Stimulated activated CD4-positive, alpha-beta T cell treated with anti-CD3 and anti-CD28 coated beads, Interleukin-1b, Interleukin-23, amount 100 ng/mL, for 4 hours (primary cell): ENCODE data around the gene EIF6.

Experiments
- DNase-seq, 2 donors: peaks; one replicate each; pipeline ENCODE4 v3.0.0-alpha.2; 2020; ENCODE audit warnings: low read depth in 2 of 2

Gene EIF6

DNA sequence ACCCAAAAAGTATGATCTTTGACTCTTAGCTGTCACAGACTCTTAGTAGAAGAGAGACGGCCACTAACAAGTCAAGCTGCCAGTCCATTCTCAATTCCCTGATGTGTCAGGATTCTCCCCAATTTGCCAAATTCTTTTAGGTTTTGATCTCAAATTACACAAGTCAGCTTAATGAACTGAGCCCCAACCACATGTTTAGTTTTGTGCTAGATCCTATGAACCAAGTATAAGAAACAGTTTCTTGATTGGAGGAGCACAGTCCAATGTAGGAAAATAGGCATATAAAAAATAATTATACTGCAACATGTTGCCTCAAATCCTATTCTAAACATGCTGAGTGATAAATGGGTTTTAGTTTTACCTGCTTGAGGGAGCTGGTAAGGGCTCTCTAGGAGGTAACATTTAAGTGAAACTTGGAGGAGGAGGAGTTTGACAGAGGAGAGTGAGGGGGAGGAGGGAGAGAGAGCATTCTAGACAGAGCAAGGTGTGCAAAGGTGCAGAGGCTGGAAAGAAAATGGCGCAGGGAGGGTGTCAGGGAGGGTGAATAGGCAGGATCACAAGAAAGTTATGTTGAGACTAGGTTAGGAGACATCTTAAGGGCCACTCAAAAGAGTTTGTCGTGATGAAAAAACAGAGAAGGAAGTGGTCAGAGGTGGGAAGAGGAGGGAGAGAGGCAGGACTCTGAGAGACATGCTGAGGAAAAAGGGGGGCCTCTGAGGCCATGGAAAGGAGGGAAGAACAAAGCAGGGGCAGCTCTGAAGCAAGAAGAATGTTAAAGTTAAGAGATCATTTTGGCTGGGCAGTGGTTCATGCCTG lies 30.5 kb upstream of the EIF6 start:
- DNase-seq: no peak

DNA sequence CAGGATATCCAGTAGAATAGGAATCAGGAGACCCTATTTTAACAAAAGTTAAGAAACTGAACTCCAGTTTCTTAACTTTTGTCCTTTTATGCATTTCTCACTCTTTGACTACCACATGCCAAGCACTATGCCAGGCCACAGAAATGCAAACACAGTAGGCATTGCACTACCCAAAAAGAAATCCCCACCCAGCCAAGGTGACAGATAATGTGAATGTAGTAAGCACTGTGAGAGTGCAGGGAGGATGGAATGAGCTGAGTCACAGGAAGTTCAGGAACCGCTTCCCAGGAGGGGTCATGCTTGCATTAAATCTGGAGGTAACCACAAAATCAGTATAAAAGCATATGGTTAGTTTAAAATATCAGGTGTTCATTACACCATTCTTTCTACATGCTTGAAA lies 27.7 kb upstream of the EIF6 start:
- DNase-seq: no peak

DNA sequence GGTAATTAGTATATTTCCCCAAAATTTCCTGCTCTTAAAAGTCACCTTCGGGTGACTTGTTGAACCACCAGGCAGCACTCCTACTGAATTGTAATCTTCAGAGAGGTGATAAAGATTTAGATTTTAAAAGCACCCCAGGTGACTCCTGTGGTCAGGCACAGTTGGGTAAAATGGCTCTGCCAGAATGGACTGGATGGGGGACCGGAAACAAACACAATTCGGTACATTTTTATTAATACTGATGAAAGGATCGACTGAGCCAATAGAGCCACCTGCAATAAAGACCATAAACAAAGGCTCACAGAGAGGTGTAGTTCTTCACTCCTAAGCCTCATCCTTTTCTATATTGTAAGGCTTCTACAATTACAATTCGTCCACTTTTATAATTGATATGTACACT lies 27.2 kb upstream of the EIF6 start:
- DNase-seq: no peak

DNA sequence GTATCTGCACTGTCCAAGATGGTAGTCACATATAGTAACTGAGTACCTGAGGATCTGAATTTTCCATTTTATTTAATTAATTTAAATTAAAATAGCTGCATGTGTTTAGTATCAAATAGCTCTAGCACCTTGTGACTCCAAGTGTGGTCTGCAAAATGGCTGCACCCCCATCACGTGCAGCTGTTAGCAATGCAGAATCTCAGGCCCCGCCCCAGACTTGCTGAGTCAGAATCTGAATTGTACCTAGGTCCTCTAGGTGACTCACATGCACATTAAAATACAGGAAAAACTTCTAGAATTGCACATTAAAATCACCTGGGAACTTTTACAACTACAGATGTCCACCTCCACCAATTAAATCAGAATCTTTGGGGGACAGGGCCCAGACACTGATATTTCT lies 26.8 kb upstream of the EIF6 start:
- DNase-seq: peak in 1 of 2 donors; percentile 49

DNA sequence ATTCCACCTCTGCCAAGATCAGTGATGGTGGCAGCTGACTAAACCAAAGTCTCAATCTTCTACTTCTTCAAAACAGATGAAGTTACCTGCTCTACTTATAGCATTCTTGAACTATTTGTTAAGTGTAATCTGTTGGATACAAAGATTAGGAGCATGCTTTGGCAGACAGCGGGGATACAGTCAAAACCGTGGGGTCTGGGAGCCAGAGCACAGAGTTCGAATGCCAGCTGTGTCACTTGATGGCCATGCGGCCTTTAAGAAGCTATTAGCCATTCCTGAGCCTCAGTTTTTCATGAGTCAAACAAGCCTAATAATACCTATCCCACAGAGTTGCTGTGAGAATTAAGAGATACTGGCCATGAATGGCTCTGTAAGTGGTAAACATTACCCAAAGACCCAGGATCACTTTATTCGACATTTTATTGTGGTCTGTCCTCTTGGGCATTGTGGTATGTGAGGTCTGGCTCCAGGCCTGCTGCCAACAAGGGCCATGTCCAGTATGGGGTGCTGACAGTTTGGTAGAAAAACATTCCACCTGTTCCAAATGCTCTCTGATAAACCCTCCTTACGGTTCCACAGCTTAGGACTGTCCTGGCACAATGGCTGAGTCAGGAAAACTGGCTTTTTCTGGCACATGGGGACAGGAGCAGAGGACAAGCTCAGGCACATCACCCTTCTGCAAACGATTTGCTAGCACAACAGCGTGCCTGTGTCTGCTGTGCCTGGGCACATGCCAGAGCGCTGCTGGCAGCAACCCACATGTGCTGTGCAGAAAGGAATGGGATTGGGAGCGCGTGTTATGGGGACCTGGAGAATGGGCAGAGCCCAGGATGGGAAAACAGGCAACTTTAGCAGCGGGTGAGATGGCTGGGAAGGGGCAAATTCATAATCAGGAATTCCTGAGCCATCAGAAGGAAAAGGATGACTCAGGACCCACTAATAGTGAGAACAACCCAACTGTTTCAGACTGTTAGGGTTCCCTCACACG lies 23.4 kb upstream of the EIF6 start:
- no peak for DNase-seq

DNA sequence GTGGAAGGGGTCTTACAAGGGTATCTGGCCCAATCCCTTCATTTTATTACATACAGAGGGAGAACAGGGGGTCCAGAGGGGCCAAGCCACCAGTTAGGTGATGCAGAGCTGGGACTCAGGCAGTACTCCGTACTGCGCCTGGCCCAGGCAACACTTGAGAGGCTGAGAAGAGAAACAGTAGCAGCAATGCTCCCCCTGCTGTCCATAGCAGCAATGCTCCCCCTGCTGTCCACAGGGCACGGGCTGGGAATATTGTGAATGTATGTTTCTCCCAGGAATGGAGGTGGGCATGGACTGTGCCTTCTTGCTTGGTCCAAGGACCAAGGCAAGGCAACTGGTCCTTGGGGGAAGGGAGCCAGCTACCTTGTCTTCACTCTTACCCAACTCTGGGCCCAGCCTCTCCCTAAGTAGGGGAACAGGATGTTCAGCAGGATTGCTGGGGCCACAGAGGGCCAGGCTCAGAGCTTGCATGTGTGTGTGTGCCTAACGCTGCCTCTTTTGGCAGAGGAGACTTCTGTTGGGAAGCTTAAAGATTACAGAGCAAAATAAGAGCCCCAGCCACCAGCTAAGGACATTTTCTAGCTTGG lies 22.5 kb upstream of the EIF6 start:
- DNase-seq: no peak

DNA sequence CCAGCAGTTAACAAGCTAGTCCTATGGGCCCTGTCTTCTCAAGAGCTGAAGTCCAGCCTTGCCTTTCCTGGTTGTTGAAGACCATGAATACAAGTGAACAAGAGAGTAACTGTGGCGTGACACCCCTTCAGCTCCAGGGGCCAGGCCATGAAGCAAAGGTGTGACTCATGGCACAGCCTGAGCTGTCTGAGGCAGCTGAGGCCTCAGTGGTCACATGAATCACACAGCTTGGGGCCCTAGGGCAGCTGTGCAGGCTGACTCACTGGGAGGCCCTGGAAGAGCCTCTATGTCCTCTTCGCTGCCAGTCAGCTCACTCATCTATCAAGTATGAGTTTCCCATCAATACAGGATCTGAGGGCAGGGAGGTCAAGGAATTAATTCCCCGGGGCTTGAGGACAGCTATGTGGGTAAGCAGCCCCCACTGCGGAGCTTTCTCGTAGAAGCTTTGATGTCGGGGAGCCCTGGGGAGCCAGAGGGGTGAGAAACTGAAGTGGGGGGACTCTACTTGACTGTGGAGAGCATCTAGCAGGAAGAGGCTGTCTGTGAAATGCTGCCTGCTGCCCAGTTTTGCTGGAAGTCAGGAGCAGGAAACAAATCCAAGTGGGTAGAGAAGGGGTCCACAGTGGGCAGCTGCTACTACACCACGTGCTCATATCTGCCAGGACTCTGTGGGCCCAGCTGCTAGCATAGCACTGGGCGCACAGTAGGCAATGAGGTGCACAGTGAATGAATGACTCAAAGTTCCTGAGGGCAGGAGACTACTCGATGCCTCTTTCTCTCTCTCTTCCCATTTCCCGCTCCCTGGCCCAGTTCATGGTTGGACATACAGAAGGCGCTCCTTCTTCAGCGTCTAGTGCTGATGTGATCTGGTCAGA lies 21.3 kb upstream of the EIF6 start:
- peak in 1 of 2 donors; percentile 49 for DNase-seq

DNA sequence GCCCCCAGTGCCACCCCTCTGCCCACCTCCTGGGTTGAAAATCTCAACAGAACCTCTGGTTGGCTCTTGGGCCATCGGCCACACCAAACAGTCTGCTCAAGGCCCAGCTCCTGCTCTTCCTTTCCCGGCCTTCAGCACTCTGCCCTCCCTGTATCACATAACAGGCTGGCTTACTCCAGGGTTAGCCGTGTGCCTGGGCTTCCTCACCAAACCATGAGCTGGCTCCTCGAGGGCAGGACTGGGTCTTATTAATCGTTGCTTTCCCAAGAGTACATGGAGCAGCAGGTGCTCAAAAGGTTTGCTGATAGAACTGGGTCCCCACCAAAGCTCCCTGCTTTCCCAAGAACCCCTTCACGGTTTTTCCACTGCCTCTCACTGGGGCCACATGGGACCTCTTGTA lies 20.4 kb upstream of the EIF6 start:
- no peak for DNase-seq

DNA sequence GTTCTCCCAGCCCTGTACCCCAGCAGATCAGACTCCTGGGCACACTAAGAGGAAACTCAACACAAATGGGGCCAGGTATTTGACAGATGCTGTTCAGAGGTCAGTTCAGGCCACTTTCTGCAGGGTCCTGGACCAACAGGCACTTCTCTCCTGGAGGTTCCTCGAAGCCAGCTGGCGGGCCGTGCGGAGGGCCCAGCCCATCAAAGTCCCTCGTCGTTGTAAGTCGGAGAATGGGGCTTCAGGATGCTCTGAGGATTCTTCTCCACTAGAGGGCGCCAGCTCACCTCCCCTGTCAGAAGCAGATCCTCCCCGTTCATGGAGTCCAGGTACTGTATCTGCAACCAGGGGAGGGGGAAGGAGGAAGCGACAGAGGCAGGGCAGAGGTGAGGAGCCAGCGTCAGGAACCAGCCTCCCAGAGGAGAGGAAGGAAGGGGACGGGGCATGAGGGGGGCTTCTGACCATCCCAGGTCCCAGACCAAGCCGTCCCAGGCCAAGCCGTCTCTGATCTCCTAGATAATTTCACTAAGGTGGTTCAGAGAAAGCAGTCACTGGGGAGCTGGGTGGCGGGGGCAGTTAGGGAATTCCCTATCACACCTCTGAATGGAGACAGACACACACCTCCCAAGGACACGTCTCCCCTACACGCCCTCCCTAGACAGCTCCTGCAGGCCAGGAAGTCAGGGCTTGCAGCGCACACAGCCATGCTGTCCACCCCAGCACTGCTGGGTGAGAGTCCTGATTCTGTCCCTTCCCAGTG lies 19.3 kb upstream of the EIF6 start:
- peak; percentile 60 to 83 for DNase-seq

DNA sequence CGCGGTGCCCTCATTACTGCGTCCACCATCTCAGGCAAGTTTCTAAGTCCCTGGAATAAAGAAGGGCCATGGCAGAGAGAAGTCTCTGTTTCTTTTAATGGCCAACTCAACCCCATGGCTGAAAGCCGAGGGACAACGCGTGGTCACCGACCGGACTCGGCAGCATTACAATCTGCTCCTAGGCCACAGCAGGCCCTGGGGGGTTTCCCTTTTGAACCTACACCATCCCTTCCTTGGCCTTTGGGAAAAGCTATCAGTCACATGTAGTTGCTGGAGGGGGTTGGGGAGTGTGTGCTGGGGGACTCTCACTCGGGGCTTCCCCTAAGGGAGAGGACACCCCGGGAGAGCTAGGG lies 18.8 kb upstream of the EIF6 start:
- DNase-seq: no peak

DNA sequence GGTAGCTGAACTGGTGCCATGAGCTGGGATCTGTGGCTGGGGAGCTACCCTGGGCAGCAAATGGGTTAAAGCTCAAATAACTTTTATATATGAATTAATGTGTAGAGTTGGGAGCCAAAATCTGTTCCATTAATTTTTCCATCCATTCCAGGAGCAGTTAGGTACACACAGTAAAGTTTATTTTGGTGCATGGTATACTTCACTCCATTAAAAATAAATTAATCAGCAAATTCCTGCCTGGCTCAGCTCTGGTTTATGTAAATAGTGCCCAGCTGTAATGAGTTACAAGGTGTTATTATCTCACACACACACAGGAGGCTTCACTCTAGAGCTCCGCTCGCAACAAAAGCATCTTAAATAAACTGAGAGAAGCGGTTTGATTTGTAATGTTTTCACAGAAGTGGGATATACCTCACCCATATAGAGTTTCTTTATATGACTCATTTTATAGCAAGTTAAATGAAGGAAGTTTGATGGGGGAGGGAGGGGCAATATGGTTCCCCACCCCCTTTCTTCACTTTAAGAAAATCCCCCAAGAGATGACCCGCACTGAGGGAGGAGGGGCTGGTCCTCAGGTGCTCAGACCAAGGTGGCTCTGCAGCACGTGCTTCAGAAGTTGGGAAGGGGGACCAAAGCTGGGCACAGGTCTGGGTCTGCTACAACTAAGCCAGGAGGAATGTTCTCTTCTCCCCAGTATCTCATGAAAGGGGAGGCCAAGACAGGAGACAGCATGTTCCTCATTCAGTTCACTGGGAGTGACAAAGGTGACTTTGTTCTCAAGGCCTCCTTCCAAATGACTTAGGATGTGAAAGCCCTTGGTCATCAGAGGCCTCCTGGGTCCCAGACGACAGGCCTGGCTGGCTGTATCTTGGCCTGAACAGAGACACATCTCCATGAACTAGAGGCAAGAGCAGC lies 18.1 kb upstream of the EIF6 start:
- DNase-seq: no peak

DNA sequence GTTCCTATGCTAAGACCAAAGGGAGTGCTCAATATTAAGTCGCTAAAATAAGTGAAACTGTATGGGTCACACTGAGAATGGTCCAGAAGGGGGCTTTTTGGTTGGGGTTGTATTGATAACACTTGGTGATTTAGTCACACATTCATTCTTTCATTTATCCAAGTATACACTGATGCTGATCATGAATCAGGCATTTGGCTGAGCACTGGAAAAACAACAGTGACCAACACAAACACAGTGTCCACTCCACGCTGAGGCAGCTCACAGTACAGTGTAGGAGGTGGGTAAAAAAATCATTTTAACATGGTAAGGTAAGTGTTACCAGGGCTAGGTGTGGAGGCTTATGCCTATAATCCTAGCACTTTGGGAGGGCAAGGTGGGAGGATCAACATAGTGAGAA lies 16.9 kb upstream of the EIF6 start:
- no peak for DNase-seq

DNA sequence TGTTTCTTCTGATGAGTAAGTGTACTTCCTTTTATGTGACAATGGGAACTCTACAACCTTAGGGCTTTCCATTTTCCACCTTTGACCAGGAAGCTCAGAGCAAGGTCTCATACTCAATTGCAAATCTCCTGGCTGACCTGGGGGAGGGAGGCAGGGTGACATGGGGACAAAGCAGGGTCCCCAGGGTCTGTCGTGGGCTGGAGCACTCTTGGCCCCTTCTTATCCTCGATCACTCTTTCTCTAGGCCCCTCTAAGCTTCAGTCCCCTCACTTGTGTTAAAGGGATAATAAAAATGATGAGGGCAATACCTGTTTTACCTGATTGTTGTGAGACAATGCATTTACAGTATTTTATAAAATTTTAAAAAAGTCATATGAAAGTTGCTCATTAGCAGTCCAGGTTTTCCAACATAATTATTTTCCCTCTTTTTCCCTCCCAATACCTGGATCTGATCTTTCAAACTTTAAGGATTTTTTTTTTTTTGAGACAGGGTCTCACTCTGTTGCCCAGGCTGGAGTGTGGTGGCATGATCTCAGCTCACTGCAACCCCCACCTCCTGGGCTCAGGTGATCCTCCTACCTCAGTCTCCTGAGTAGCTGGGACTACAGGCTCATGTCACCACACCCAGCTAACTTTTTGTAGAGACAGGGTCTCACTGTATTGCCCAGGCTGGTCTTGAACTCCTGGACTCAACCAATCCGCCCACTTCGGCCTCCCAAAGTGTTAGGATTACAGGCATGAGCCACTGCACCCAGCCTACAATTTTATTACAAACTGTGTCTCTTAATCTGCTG lies 16.1 kb upstream of the EIF6 start:
- no peak for DNase-seq

DNA sequence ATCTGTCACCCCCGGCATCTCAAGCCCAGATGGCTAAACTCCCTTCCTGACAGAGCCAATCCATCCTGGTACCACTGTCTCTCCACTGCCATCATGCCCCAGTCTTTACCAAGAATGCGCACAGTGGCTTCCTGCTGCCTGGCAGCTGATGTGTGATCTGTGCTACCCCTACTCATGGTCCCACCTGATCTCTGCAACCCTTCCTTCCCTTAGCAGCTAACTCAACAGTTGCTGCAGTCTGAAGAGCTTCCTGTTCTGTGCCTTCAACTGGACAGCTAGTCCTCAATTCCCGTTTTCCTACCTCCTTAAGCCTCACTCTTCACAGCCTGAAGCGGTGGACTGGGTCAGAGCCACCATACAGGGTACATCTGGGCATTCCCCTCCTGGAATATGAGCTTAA lies 15.2 kb upstream of the EIF6 start:
- DNase-seq: no peak

DNA sequence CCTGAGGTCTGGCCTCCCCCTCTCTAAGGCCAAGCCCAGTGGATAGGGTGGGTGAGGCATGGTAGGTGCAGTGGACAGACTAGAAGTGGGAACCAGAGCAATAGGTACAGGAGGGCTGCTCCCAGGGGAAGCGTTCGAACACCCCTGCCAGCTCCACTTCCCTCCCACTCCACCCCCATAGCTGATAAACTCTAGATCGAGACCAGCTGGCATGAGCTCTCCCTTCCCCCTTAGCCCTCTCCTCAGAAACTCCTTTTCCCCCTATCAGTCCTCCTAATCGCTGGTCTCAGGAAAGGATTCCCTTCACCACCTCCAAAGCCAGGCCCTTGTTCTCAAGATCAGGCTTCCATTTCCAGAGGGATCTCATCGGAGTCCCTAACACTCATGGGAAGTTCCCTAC lies 13.7 kb upstream of the EIF6 start:
- DNase-seq: no peak

DNA sequence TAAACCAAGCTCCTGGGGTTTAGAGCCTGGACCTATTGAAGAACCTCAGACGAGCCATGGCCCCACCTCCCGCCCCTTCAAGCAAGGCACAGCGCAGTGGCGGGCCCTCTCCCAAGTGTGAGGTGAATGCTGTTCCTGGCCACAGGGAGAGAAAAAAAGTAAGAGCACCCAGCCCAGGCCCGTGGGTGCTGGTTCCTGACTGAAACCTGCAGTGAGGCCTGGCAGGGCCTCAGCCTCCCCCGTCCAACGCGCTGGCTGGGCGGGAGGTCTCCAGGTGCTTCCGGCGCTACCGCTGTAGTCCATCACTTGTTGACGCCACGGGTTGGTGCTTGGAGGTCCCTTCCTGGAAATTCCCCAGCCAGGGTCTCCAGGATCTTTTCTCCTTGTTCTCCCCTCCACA lies 13.2 kb upstream of the EIF6 start:
- no peak for DNase-seq

DNA sequence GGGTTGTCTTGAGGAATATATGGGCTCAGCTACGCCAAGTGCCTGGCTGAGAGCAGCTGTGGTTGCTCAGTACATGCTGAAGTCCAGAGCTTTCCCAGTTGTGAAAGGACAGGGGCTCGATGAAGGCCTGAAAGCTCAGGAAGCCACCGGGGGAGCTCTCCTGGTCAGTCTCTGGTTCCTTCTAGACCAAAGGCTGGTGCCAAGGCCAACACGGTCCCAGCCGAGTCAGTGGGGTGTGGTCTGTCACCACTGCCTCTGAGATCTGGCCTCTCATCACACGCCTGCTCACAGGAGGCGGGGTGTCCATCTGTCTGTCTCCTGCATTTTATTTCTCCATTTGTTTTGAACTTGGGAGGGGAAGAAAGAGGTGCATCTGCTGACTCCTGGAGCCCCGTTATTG lies 12.6 kb upstream of the EIF6 start:
- DNase-seq: no peak

DNA sequence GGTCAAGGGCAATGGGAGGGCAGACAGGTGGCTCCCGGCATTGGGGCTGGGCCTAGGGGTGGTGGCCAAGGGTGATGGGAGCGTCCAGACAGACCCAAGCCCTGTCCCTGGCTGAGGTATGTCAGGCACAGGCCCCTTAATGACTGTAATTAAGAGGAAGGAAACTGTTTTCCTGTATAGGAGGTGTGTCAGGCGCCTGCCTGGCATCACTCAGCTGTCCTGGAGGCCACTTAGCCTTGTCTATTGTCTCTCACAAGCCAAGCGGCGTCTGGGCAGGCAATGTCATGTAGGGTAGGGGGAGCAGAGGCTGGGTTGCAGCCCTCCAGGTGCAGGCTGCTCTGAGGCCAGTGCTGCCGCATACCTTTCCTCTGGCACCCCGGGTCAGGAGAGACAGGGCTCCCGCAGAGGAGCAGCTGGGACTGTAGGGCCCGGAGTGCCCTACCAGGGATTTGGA lies 11.6 kb upstream of the EIF6 start:
- no peak for DNase-seq

DNA sequence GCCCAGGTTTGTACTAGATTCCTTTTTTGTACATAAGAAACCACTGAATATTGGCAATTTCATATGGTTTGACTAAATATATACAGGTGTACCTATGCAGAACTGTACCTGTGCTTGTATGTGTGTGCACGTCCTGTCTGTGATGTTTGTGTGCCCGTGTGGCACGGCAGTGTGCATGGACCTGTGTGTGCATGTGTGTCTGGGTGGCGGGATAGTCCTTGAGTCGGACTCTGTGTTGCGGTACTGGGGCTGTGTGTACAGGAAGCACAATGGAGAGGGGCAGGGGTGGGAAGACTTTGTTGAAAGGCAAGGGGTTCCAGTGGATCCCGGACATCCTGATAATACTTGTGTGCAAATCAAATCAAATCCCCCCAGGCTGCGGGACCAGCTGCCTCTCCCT lies 11.1 kb upstream of the EIF6 start:
- DNase-seq: no peak
